Measurements from ENCODE around the gene INTS3.

DNA sequence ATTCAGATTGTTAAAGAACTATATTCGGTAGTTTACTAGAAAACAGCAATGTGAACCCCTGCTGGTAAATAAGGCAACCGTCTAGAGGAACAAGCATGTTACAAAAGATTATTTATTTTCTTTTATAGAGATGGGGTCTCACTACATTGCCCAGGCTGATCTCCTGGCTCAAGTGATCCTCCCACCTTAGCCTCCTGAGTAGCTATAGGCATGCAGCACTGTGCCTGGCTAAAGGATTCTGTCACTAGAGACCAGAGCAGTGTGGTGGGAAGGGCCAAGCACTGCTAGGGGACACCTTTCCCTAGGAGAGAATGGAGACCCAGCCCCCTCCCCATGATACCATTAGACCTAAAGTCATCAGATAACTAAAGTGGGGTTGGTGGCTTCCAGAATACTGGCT lies 76.3 kb downstream of the INTS3 start:
- TF ChIP-seq EZH2phosphoT487 (IDR thresholded peaks at IDR 0.05) (no peak), EZH2 (IDR thresholded peaks at IDR 0.05) (no peak)
- TF ChIP-seq, protein P1, sequence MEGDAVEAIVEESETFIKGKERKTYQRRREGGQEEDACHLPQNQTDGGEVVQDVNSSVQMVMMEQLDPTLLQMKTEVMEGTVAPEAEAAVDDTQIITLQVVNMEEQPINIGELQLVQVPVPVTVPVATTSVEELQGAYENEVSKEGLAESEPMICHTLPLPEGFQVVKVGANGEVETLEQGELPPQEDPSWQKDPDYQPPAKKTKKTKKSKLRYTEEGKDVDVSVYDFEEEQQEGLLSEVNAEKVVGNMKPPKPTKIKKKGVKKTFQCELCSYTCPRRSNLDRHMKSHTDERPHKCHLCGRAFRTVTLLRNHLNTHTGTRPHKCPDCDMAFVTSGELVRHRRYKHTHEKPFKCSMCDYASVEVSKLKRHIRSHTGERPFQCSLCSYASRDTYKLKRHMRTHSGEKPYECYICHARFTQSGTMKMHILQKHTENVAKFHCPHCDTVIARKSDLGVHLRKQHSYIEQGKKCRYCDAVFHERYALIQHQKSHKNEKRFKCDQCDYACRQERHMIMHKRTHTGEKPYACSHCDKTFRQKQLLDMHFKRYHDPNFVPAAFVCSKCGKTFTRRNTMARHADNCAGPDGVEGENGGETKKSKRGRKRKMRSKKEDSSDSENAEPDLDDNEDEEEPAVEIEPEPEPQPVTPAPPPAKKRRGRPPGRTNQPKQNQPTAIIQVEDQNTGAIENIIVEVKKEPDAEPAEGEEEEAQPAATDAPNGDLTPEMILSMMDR (IDR thresholded peaks at IDR 0.05): no peak

Measured in neural progenitor cell (in vitro differentiated cells).